Muscle of leg (tissue), 11 donors: ENCODE measurements around the gene SOWAHA. TPM values are rescaled to one million over a fixed set of nuclear protein-coding genes. Genes with fewer than 3 reads are reported as not detected.
"Not testable (repeated sequence)": the region's sequence is repeated elsewhere in the genome, so short reads cannot be mapped to it uniquely, and the experiment has no call there.

Source experiments
- DNase-seq: peaks from one replicate; pipeline ENCODE4 v3.0.0; 2013
- H3K27ac ChIP-seq: one replicate; pipeline ENCODE4 v1.5.1; 2013; ENCODE audit warnings: mild to moderate bottlenecking, low read length, control low read depth
- H3K27me3 ChIP-seq: one replicate; pipeline ENCODE4 v1.6.1; 2013; ENCODE audit warnings: low read length; ENCODE audit not compliant: control insufficient read depth, insufficient read depth
- H3K36me3 ChIP-seq: one replicate; pipeline ENCODE4 v1.6.1; 2013; ENCODE audit warnings: low read length; ENCODE audit not compliant: control insufficient read depth, insufficient read depth
- H3K4me1 ChIP-seq: one replicate; pipeline ENCODE4 v1.6.1; 2013; ENCODE audit warnings: low read length; ENCODE audit not compliant: control insufficient read depth, insufficient read depth
- H3K4me3 ChIP-seq: one replicate; pipeline ENCODE4 v1.5.1; 2013; ENCODE audit warnings: low read length, control low read depth
- H3K9me3 ChIP-seq: replicated peaks from 2 replicates; pipeline ENCODE4 v1.6.1; 2013; ENCODE audit warnings: low read depth, low read length; ENCODE audit not compliant: control insufficient read depth
- WGBS: methylation state at CpG from one replicate; pipeline ENCODE4 v1.1.5; 2013; ENCODE audit warnings: missing lambda C conversion rate; ENCODE audit not compliant: insufficient coverage; 5-methylcytosine and 5-hydroxymethylcytosine counted together
- polyA plus RNA-seq, 8 donors: library from polyadenylated mRNA; unstranded; fragments of 120-200 nt; gene quantifications; one replicate each; pipeline versions ENCODE4 v1.2.1 to v1.2.3, GENCODE V29; 2013; ENCODE audit warnings: inconsistent platforms in 1 of 8, low replicate concordance in 1 of 8; ENCODE audit not compliant: insufficient read length in 8 of 8, insufficient read depth in 1 of 8
- total RNA-seq: library from RNA; stranded (reverse); fragments of 120-200 nt; gene quantifications from one replicate; pipeline ENCODE4 v1.2.4, GENCODE V29; 2013

SOWAHA gene
- total and polyA plus RNA-seq, 9 donors, result 0.04 to 2.5 (median 0.11) TPM; not detected in 1

- Histone ChIP-seq H3K27me3 (no peaks in the 10 kb centered on the region), H3K4me3 (no peak overlapping the region), H3K9me3 (no peaks in the 10 kb centered on the region), H3K36me3 (no peaks in the 10 kb centered on the region), H3K27ac (no peak overlapping the region), H3K4me1 (no peaks in the 10 kb centered on the region)
- no peak for DNase-seq
- 94% methylated on average over 3 of the region's 8 CpGs for WGBS
Measured at GRCh38 chr5:132848270-132848669, 35.2 kb downstream of the SOWAHA start.

- H3K27me3 ChIP-seq, result no peaks in the 10 kb centered on the region
- no peak overlapping the region for H3K27ac ChIP-seq
- 25% methylated on average over 1 of the region's 1 CpG for WGBS
- no peak overlapping the region for H3K4me3 ChIP-seq
- no peaks in the 10 kb centered on the region for H3K9me3 ChIP-seq
- DNase-seq, result no peak
- no peaks in the 10 kb centered on the region for H3K36me3 ChIP-seq
- no peaks in the 10 kb centered on the region for H3K4me1 ChIP-seq
Measured at GRCh38 chr5:132849347-132849746, 36.2 kb downstream of the SOWAHA start.

- H3K27ac ChIP-seq, result no peak overlapping the region
Measured at GRCh38 chr5:132850066-132850465, 37.0 kb downstream of the SOWAHA start.

GRCh38 chr5:132853323-132853722 is 40.2 kb downstream of the SOWAHA start:
- no CpG with 5 or more reads among the region's 3 CpGs for WGBS
- H3K27ac ChIP-seq, result no peak overlapping the region
- H3K9me3 ChIP-seq, result no peaks in the 10 kb centered on the region
- no peaks in the 10 kb centered on the region for H3K27me3 ChIP-seq
- H3K4me3 ChIP-seq, result no peak overlapping the region
- H3K36me3 ChIP-seq, result no peaks in the 10 kb centered on the region
- no peaks in the 10 kb centered on the region for H3K4me1 ChIP-seq
- no peak for DNase-seq

More at GRCh38 chr5:132850066-132850465, 37.0 kb downstream of the SOWAHA start:
- H3K4me1 ChIP-seq, result no peaks in the 10 kb centered on the region
- H3K4me3 ChIP-seq, result no peak overlapping the region
- 100% methylated on average over 1 of the region's 2 CpGs for WGBS
- no peaks in the 10 kb centered on the region for H3K36me3 ChIP-seq
- H3K27me3 ChIP-seq, result no peaks in the 10 kb centered on the region
- DNase-seq, result no peak
- H3K9me3 ChIP-seq, result no peaks in the 10 kb centered on the region

GRCh38 chr5:132853790-132854189 is 40.7 kb downstream of the SOWAHA start:
- no peaks in the 10 kb centered on the region for H3K27me3 ChIP-seq

GRCh38 chr5:132854301-132854700 is 41.2 kb downstream of the SOWAHA start:
- DNase-seq, result no peak
- WGBS, result 0% methylated on average over 1 of the region's 3 CpGs
- H3K9me3 ChIP-seq, result no peaks in the 10 kb centered on the region
- H3K4me3 ChIP-seq, result no peak overlapping the region
- no peaks in the 10 kb centered on the region for H3K36me3 ChIP-seq
- no peaks in the 10 kb centered on the region for H3K4me1 ChIP-seq
- H3K27me3 ChIP-seq, result no peaks in the 10 kb centered on the region
- no peak overlapping the region for H3K27ac ChIP-seq

More at GRCh38 chr5:132853790-132854189, 40.7 kb downstream of the SOWAHA start:
- no peaks in the 10 kb centered on the region for H3K9me3 ChIP-seq
- WGBS, result no CpG with 5 or more reads among the region's 1 CpG
- H3K4me3 ChIP-seq, result no peak overlapping the region
- no peaks in the 10 kb centered on the region for H3K36me3 ChIP-seq
- no peak for DNase-seq
- H3K4me1 ChIP-seq, result no peaks in the 10 kb centered on the region
- H3K27ac ChIP-seq, result peak overlapping the region; percentile 25

- not testable (repeated sequence) for H3K4me1 ChIP-seq, H3K27ac ChIP-seq, DNase-seq, H3K4me3 ChIP-seq, H3K27me3 ChIP-seq, H3K36me3 ChIP-seq, H3K9me3 ChIP-seq
- 91% methylated on average over 4 of the region's 5 CpGs for WGBS
Measured at GRCh38 chr5:132854992-132855391, 41.9 kb downstream of the SOWAHA start.

GRCh38 chr5:132856011-132856410 is 42.9 kb downstream of the SOWAHA start:
- no peak for DNase-seq
- H3K4me1 ChIP-seq, result no peaks in the 10 kb centered on the region
- H3K4me3 ChIP-seq, result no peak overlapping the region
- WGBS, result no CpG with 5 or more reads among the region's 3 CpGs
- H3K36me3 ChIP-seq, result no peaks in the 10 kb centered on the region
- H3K9me3 ChIP-seq, result no peaks in the 10 kb centered on the region
- no peak overlapping the region for H3K27ac ChIP-seq
- no peaks in the 10 kb centered on the region for H3K27me3 ChIP-seq

GRCh38 chr5:132859889-132860437 is 46.9 kb downstream of the SOWAHA start:
- no peaks in the 10 kb centered on the region for H3K9me3 ChIP-seq
- H3K27ac ChIP-seq, result no peak overlapping the region
- no peak for DNase-seq
- H3K4me1 ChIP-seq, result no peaks in the 10 kb centered on the region
- H3K4me3 ChIP-seq, result no peak overlapping the region
- peaks cover 3% of the 10 kb centered on the region for H3K27me3 ChIP-seq
- no CpG with 5 or more reads among the region's 2 CpGs for WGBS
- no peaks in the 10 kb centered on the region for H3K36me3 ChIP-seq

- Histone ChIP-seq H3K9me3 (no peaks in the 10 kb centered on the region), H3K36me3 (no peaks in the 10 kb centered on the region), H3K27ac (no peak overlapping the region), H3K4me3 (no peak overlapping the region), H3K27me3 (peaks cover 3% of the 10 kb centered on the region), H3K4me1 (peaks cover 4% of the 10 kb centered on the region)
- DNase-seq, result no peak
- 62% methylated on average over 2 of the region's 5 CpGs for WGBS
Measured at GRCh38 chr5:132860742-132861141, 47.6 kb downstream of the SOWAHA start.
